AG10803 (cell line): ENCODE results near the gene MRPL58.

Experiments used
- DNase-seq: peaks from one replicate; pipeline ENCODE4 v3.0.0; 2010; ENCODE audit warnings: low read depth
- H3K4me3 ChIP-seq: 2 replicates; pipeline ENCODE4 v1.5.1; 2011; ENCODE audit warnings: mild to moderate bottlenecking, low read length, control low read depth
- CTCF ChIP-seq: conservative IDR thresholded peaks from 2 replicates; pipeline ENCODE4 v1.5.1; 2011; ENCODE audit warnings: mild to moderate bottlenecking, low read length, control low read depth, inconsistent platforms

MRPL58 gene

GRCh38 chr17:75051941-75052340 is 39.5 kb downstream of the MRPL58 start:
- no peak for DNase-seq
- no peak for TF ChIP-seq CTCF
- H3K4me3 ChIP-seq = no peak overlapping the region

GRCh38 chr17:75059369-75060345 is 47.2 kb downstream of the MRPL58 start:
- TF ChIP-seq CTCF = peak; percentile 76
- no peak overlapping the region for H3K4me3 ChIP-seq
- peak; percentile 87 for DNase-seq

- no peak for TF ChIP-seq CTCF
- DNase-seq = no peak
- H3K4me3 ChIP-seq = no peak overlapping the region
Observed at GRCh38 chr17:75060434-75061054, 48.1 kb downstream of the MRPL58 start.

DNA sequence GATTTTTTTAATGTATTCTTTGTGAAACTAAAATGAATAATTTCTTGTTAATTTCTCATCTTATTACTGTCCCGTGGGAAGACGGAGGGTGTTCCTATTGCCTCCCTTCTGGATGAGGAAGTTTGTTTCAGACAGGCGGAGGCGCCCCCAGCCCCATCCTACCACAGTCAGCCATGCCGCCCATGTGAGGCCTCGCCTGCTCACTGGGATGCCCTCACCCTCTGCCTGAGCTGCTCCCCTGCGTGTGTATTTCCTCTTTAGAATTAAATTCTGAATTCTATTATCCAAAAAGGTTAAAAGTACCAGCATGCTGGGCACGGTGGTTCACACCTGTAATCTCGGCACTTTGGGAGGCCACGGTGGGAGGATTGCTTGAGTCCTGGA is 48.6 kb downstream of the MRPL58 start:
- no peak for DNase-seq
- no peak for TF ChIP-seq CTCF
- H3K4me3 ChIP-seq = no peak overlapping the region

GRCh38 chr17:75061618-75062017 is 49.1 kb downstream of the MRPL58 start:
- H3K4me3 ChIP-seq = no peak overlapping the region
- TF ChIP-seq CTCF = no peak
- no peak for DNase-seq

GRCh38 chr17:75063201-75063600 is 50.7 kb downstream of the MRPL58 start:
- DNase-seq = no peak
- no peak overlapping the region for H3K4me3 ChIP-seq
- no peak for TF ChIP-seq CTCF

GRCh38 chr17:75063626-75064025 is 51.2 kb downstream of the MRPL58 start:
- DNase-seq = no peak
- H3K4me3 ChIP-seq = no peak overlapping the region
- TF ChIP-seq CTCF = no peak
